ENCODE measurements around the gene HSF5. TPM values are rescaled to one million over a fixed set of nuclear protein-coding genes. Genes with fewer than 3 reads are reported as not detected.

HSF5 gene
- total and polyA plus RNA-seq, 2 donors (not counting 3 experiments of a cell fraction or from before 2014, with no cell fraction given) = 0.03 TPM; not detected in 1

DNA sequence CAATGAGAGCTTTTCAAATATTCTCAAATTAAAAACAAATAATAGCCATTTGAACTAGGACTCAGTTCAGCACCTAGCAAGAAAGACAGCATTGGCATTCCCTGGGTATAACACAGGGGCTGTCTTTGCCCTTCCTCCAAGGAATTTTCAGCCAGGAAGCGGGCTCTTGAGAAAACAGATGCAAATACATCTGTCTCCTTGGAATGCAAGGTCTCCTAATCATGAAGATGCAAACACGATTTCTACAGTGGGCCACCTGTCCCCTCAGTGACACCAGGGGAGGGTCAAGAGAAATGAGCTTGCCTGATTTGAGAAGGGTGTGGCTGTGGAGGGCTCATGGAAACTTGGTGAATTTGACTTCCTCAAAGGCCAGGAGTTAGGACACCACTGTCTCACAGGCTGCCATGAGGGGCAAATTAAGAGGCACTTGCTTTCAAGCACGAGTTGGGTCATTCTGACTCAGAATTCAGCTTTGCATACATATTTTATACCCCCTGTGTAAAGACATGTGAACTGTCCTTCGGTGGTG lies 111.7 kb downstream of the HSF5 start:
- H4K20me1 ChIP-seq (replicated peaks; ENCODE audit: control insufficient read depth, extremely low read depth, insufficient read depth, low read length) = no peaks in the 10 kb centered on the region
- dilution Hi-C loops (cut with MboI; ENCODE audit: extremely low pct_ligation_motif_present, low sequenced_read_pairs) (no loop called here), intact Hi-C loops (cut with micrococcal nuclease) (no loop called here)
- no peaks in the 10 kb centered on the region for H3K9me1 ChIP-seq (replicated peaks; ENCODE audit: control insufficient read depth, extremely low read depth, insufficient read depth, low read length)
- no peak overlapping the region for H3K27ac ChIP-seq (ENCODE audit: insufficient read depth, low read depth, low read length)
- TF ChIP-seq POLR2AphosphoS5 (IDR thresholded peaks at IDR 0.05; ENCODE audit: insufficient read depth, low read depth, low read length) (no peak), MYC (IDR thresholded peaks at IDR 0.05; ENCODE audit: low read depth, low read length) (no peak), EZH2 (IDR thresholded peaks at IDR 0.05; ENCODE audit: borderline replicate concordance, low read depth, low read length, severe bottlenecking) (no peak), POLR2A (IDR thresholded peaks at IDR 0.05; ENCODE audit: low read depth, low read length) (no peak), JUN (IDR thresholded peaks at IDR 0.05; ENCODE audit: borderline replicate concordance, insufficient read depth, insufficient read length, low read depth) (no peak), FOS (IDR thresholded peaks at IDR 0.05; ENCODE audit: borderline replicate concordance, insufficient read depth, low read length) (no peak), GATA2 (IDR thresholded peaks at IDR 0.05; ENCODE audit: insufficient read depth, insufficient read length, low read depth, low read length) (no peak)
- TF ChIP-seq, protein P1, sequence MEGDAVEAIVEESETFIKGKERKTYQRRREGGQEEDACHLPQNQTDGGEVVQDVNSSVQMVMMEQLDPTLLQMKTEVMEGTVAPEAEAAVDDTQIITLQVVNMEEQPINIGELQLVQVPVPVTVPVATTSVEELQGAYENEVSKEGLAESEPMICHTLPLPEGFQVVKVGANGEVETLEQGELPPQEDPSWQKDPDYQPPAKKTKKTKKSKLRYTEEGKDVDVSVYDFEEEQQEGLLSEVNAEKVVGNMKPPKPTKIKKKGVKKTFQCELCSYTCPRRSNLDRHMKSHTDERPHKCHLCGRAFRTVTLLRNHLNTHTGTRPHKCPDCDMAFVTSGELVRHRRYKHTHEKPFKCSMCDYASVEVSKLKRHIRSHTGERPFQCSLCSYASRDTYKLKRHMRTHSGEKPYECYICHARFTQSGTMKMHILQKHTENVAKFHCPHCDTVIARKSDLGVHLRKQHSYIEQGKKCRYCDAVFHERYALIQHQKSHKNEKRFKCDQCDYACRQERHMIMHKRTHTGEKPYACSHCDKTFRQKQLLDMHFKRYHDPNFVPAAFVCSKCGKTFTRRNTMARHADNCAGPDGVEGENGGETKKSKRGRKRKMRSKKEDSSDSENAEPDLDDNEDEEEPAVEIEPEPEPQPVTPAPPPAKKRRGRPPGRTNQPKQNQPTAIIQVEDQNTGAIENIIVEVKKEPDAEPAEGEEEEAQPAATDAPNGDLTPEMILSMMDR (IDR thresholded peaks at IDR 0.05; ENCODE audit: extremely low read depth in 1 of 2, insufficient read depth in 1 of 2, low read depth in 1 of 2, low read length in 2 of 2) = no peak
- TF ChIP-seq, protein P2, sequence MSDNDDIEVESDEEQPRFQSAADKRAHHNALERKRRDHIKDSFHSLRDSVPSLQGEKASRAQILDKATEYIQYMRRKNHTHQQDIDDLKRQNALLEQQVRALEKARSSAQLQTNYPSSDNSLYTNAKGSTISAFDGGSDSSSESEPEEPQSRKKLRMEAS (IDR thresholded peaks at IDR 0.05; ENCODE audit: insufficient read depth, insufficient read length) = no peak
- no TSS peak for BruUV-seq (replicated peaks)
- H3K79me2 ChIP-seq (ENCODE audit: control insufficient read depth, insufficient read depth, low read length) = no peaks in the 10 kb centered on the region
- ChIA-PET POLR2A (no interaction called here), CTCF (no interaction called here)
- H3K27me3 ChIP-seq (ENCODE audit: control insufficient read depth in 2 of 2, insufficient read depth in 2 of 2, low read length in 2 of 2) = peaks cover 6 to 10% of the 10 kb centered on the region in 2 experiments
- no peaks in the 10 kb centered on the region for H3K9me3 ChIP-seq (replicated peaks; ENCODE audit: control insufficient read depth, insufficient read depth, low read length)
- H2AFZ ChIP-seq (ENCODE audit: low read depth, low read length) = no peak overlapping the region
- DNase-seq (ENCODE audit: low read depth, low spot score) (no peak), FAIRE-seq (no peak)
- H3K36me3 ChIP-seq (ENCODE audit: control insufficient read depth in 2 of 2, extremely low read depth in 1 of 2, insufficient read depth in 2 of 2, low read length in 2 of 2) = no peaks in the 10 kb centered on the region
- H3K4me2 ChIP-seq (ENCODE audit: insufficient read depth, low read length) = no peak overlapping the region
- H3K4me3 ChIP-seq (replicated peaks in 1 of 3; ENCODE audit: insufficient read depth in 1 of 3, low read depth in 1 of 3, low read length in 3 of 3) = no peak overlapping the region
- no peaks in the 10 kb centered on the region for H3K4me1 ChIP-seq (ENCODE audit: control insufficient read depth, extremely low read depth, insufficient read depth, low read length)
- no peak overlapping the region for H3K9ac ChIP-seq (replicated peaks; ENCODE audit: extremely low read depth, insufficient read depth, low read length)
